Testis (tissue), 2 donors: ENCODE measurements around the gene LENEP.
"Not testable (repeated sequence)": the region's sequence is repeated elsewhere in the genome, so short reads cannot be mapped to it uniquely, and the experiment has no call there.

ENCODE experiments used
- POLR2A ChIP-seq: fragments of 450-650 bp; IDR thresholded peaks from one replicate; pipeline ENCODE4 v1.6.1; 2017; ENCODE audit warnings: antibody characterized with exemption, mild to moderate bottlenecking, moderate library complexity
- TF ChIP-seq, protein P1 (sequence below), 3 experiments: fragments of 450-650 bp in 2 of 3; fragments of 200-600 bp in 1 of 3; sonication (generic) in 1 of 3; IDR thresholded peaks; one replicate each; pipeline ENCODE4 v1.5.1; 2016 to 2019; ENCODE audit warnings: antibody characterized with exemption in 3 of 3, mild to moderate bottlenecking in 2 of 3, moderate library complexity in 1 of 3

DNA sequence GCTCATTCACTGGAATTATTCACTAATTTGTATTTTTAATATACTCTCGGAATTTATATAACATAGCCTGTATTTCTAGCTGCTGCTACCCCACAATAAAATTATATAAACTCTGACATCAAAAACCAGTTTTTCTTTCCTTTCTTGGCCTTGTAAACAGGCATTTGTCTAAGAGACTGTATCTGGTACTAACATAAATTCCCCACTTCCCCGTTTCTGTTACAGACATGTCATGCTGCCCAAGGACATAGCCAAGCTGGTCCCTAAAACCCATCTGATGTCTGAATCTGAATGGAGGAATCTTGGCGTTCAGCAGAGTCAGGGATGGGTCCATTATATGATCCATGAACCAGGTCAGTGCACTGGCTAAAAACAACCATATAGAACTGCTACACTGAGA lies 15.6 kb upstream of the LENEP start:
- TF ChIP-seq, protein P1, sequence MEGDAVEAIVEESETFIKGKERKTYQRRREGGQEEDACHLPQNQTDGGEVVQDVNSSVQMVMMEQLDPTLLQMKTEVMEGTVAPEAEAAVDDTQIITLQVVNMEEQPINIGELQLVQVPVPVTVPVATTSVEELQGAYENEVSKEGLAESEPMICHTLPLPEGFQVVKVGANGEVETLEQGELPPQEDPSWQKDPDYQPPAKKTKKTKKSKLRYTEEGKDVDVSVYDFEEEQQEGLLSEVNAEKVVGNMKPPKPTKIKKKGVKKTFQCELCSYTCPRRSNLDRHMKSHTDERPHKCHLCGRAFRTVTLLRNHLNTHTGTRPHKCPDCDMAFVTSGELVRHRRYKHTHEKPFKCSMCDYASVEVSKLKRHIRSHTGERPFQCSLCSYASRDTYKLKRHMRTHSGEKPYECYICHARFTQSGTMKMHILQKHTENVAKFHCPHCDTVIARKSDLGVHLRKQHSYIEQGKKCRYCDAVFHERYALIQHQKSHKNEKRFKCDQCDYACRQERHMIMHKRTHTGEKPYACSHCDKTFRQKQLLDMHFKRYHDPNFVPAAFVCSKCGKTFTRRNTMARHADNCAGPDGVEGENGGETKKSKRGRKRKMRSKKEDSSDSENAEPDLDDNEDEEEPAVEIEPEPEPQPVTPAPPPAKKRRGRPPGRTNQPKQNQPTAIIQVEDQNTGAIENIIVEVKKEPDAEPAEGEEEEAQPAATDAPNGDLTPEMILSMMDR (IDR thresholded peaks at IDR 0.05): not testable (repeated sequence)
- not testable (repeated sequence) for TF ChIP-seq POLR2A
